WTC11 (cell line): ENCODE results near the gene RELT. TPM values are rescaled to one million over a fixed set of nuclear protein-coding genes. Genes with fewer than 3 reads are reported as not detected.

Experiments used
- ATAC-seq: fragments of 200-7000 bp; cut with Tn5 transposase; 2 replicates; pipeline ENCODE4 v1.10.0; 2021; ENCODE audit warnings: mild to moderate bottlenecking, moderate library complexity
- CTCF ChIA-PET: fragments of 300-600 bp; sonication (Branson Sonifier 250); formaldehyde crosslinking; loops from one replicate; lab custom pipeline; 2021; ENCODE audit warnings: antibody characterized with exemption; lab: Charles Lee
- POLR2A ChIA-PET: fragments of 350-600 bp; sonication (Branson Sonifier 250); formaldehyde crosslinking; loops from one replicate; lab custom pipeline; 2021; ENCODE audit warnings: antibody characterized with exemption; lab: Charles Lee
- DNase-seq: peaks from one replicate; pipeline ENCODE4 v3.0.0; 2021; ENCODE audit warnings: low spot score
- H3K27ac Mint-ChIP-seq: 2 replicates; pipeline ENCODE4 v1.8.0; 2021; ENCODE audit warnings: mixed read lengths
- H3K27me3 Mint-ChIP-seq: 2 replicates; pipeline ENCODE4 v1.8.0; 2021; ENCODE audit warnings: low read depth, mild to moderate bottlenecking, moderate library complexity, mixed read lengths
- H3K36me3 Mint-ChIP-seq: 2 replicates; pipeline ENCODE4 v1.8.0; 2021; ENCODE audit warnings: mixed read lengths
- H3K4me1 Mint-ChIP-seq: 2 replicates; pipeline ENCODE4 v1.8.0; 2022; ENCODE audit warnings: mixed read lengths
- H3K4me3 Mint-ChIP-seq: 2 replicates; pipeline ENCODE4 v1.8.0; 2021; ENCODE audit warnings: mild to moderate bottlenecking, moderate library complexity, mixed read lengths
- H3K9me3 Mint-ChIP-seq: 2 replicates; pipeline ENCODE4 v1.8.0; 2021; ENCODE audit warnings: mixed read lengths
- ATF1 ChIP-seq: sonication (generic); formaldehyde crosslinking; IDR thresholded peaks from 2 replicates; pipeline ENCODE4 v1.8.1; 2023; ENCODE audit warnings: mild to moderate bottlenecking, moderate library complexity, missing genetic modification reagents
- CTCF ChIP-seq: fragments of 200-600 bp; IDR thresholded peaks from 2 replicates; pipeline ENCODE4 v1.8.0; 2022; ENCODE audit warnings: antibody characterized with exemption
- E2F4 ChIP-seq: sonication (generic); formaldehyde crosslinking; IDR thresholded peaks from 2 replicates; pipeline ENCODE4 v1.8.1; 2022; ENCODE audit warnings: low read depth, mild to moderate bottlenecking, moderate library complexity, missing genetic modification reagents, borderline replicate concordance
- E2F5 ChIP-seq: sonication (generic); formaldehyde crosslinking; IDR thresholded peaks from 2 replicates; pipeline ENCODE4 v1.8.1; 2022; ENCODE audit warnings: mild to moderate bottlenecking, moderate library complexity, missing genetic modification reagents
- ELF4 ChIP-seq: sonication (generic); formaldehyde crosslinking; IDR thresholded peaks from 2 replicates; pipeline ENCODE4 v1.8.1; 2022; ENCODE audit warnings: low read depth, mild to moderate bottlenecking, moderate library complexity, missing genetic modification reagents
- FOXK1 ChIP-seq: sonication (generic); formaldehyde crosslinking; IDR thresholded peaks from 2 replicates; pipeline ENCODE4 v1.8.0; 2022; ENCODE audit warnings: mild to moderate bottlenecking, moderate library complexity, missing genetic modification reagents
- GRHL2 ChIP-seq: fragments of 250-450 bp; sonication (Bioruptor Pico); IDR thresholded peaks from 2 replicates; pipeline ENCODE4 v1.8.0; 2022; ENCODE audit warnings: mild to moderate bottlenecking, moderate library complexity; ENCODE audit not compliant: insufficient replicate concordance, severe bottlenecking
- GTF2I ChIP-seq: fragments of 250-450 bp; sonication (Bioruptor Pico); conservative IDR thresholded peaks from 2 replicates; pipeline ENCODE4 v1.4.0; 2021; ENCODE audit warnings: mild to moderate bottlenecking
- IRF1 ChIP-seq: sonication (generic); formaldehyde crosslinking; IDR thresholded peaks from 2 replicates; pipeline ENCODE4 v1.8.0; 2023; ENCODE audit warnings: missing genetic modification reagents
- JUN ChIP-seq: sonication (generic); formaldehyde crosslinking; IDR thresholded peaks from 2 replicates; pipeline ENCODE4 v1.8.0; 2023; ENCODE audit warnings: mild to moderate bottlenecking, missing genetic modification reagents
- KAT7 ChIP-seq: sonication (generic); formaldehyde crosslinking; IDR thresholded peaks from 2 replicates; pipeline ENCODE4 v1.8.1; 2023; ENCODE audit warnings: missing genetic modification reagents, mild to moderate bottlenecking, borderline replicate concordance
- MAX ChIP-seq: sonication (generic); formaldehyde crosslinking; IDR thresholded peaks from 2 replicates; pipeline ENCODE4 v1.8.0; 2022; ENCODE audit warnings: mild to moderate bottlenecking, missing genetic modification reagents
- PRDM15 ChIP-seq: sonication (generic); formaldehyde crosslinking; IDR thresholded peaks from 2 replicates; pipeline ENCODE4 v1.8.0; 2022; ENCODE audit warnings: missing genetic modification reagents
- SP1 ChIP-seq: sonication (generic); formaldehyde crosslinking; conservative IDR thresholded peaks from 2 replicates; pipeline ENCODE4 v1.8.1; 2022; ENCODE audit warnings: missing genetic modification reagents
- ZMAT4 ChIP-seq: fragments of 250-450 bp; sonication (Bioruptor Pico); IDR thresholded peaks from 2 replicates; pipeline ENCODE4 v1.9.0; 2021; ENCODE audit warnings: mild to moderate bottlenecking
- ZNF121 ChIP-seq: sonication (generic); formaldehyde crosslinking; IDR thresholded peaks from 2 replicates; pipeline ENCODE4 v1.8.0; 2023; ENCODE audit warnings: missing genetic modification reagents
- ZNF219 ChIP-seq: sonication (generic); formaldehyde crosslinking; IDR thresholded peaks from 2 replicates; pipeline ENCODE4 v1.8.0; 2023; ENCODE audit warnings: missing genetic modification reagents, mild to moderate bottlenecking, borderline replicate concordance
- ZNF396 ChIP-seq: fragments of 250-450 bp; sonication (Bioruptor Pico); IDR thresholded peaks from 2 replicates; pipeline ENCODE4 v1.8.0; 2021; ENCODE audit warnings: mild to moderate bottlenecking, moderate library complexity, borderline replicate concordance
- ZNF532 ChIP-seq: fragments of 250-450 bp; sonication (Bioruptor Pico); IDR thresholded peaks from 2 replicates; pipeline ENCODE4 v1.9.0; 2021; ENCODE audit warnings: mild to moderate bottlenecking, borderline replicate concordance
- total RNA-seq: library from RNA; stranded (reverse); gene quantifications from 3 replicates; pipeline ENCODE4 v1.2.3, GENCODE V29; 2021

Gene RELT
- total RNA-seq, 1 experiment from 2014 or later, result 6.7 TPM

- TF ChIP-seq CTCF (no peak), ZNF219 (CRISPR knock-in tag) (no peak), KAT7 (CRISPR knock-in tag) (no peak), IRF1 (no peak), ZNF396 (CRISPR knock-in tag) (no peak), ZNF121 (0 out of 2 replicates have a peak, but pooled peaks have one; percentile 30), GTF2I (no peak), ATF1 (0 out of 2 replicates have a peak, but pooled peaks have one; percentile 61), E2F4 (CRISPR knock-in tag) (no peak), ZNF532 (CRISPR knock-in tag) (no peak), SP1 (CRISPR knock-in tag) (peak; percentile 96), ZMAT4 (no peak)
- TF ChIP-seq, all 79 proteins: peak for 10
Measured at GRCh38 chr11:73361953-73362776, 14.0 kb upstream of the RELT start (continued).

GRCh38 chr11:73363147-73363546, 13.1 kb upstream of the RELT start:
- DNase-seq (no peak), ATAC-seq (no peak)
- H3K27ac Mint-ChIP-seq, result no peak overlapping the region
- no peaks in the 10 kb centered on the region for H3K9me3 Mint-ChIP-seq
- POLR2A ChIA-PET, result no interaction called here
- H3K27me3 Mint-ChIP-seq, result peaks cover 7% of the 10 kb centered on the region
- H3K4me1 Mint-ChIP-seq, result peaks cover 8% of the 10 kb centered on the region
- H3K4me3 Mint-ChIP-seq, result no peak overlapping the region
- no peaks in the 10 kb centered on the region for H3K36me3 Mint-ChIP-seq
- CTCF ChIA-PET, result interaction anchor here (1.1 to 6.5 kb wide), 12 partner anchors 9 to 298 kb away, joined by 3 to 124 read pairs (median 13); partner anchors contain the start of gene ARHGEF17
- TF ChIP-seq E2F4 (CRISPR knock-in tag) (no peak), MAX (no peak), ELF4 (no peak), GTF2I (no peak), JUN (CRISPR knock-in tag) (no peak), FOXK1 (CRISPR knock-in tag) (no peak), GRHL2 (CRISPR knock-in tag) (no peak), E2F5 (CRISPR knock-in tag) (no peak), PRDM15 (CRISPR knock-in tag) (no peak), ZMAT4 (no peak)
